Glutamatergic neuron (in vitro differentiated cells): ENCODE measurements around the gene OSBPL9. TPM values are rescaled to one million over a fixed set of nuclear protein-coding genes. Genes with fewer than 3 reads are reported as not detected.
"Not testable (repeated sequence)": the region's sequence is repeated elsewhere in the genome, so short reads cannot be mapped to it uniquely, and the experiment has no call there.

ENCODE experiments used
- DNase-seq: peaks from one replicate; pipeline ENCODE4 v3.0.0; 2022
- H3K27ac Mint-ChIP-seq: one replicate; pipeline ENCODE4 v1.8.0; 2020; ENCODE audit warnings: mild to moderate bottlenecking, mixed read lengths, inconsistent platforms; ENCODE audit not compliant: unreplicated experiment
- H3K27me3 Mint-ChIP-seq: one replicate; pipeline ENCODE4 v1.8.0; 2020; ENCODE audit warnings: mild to moderate bottlenecking, moderate library complexity, mixed read lengths, inconsistent platforms; ENCODE audit not compliant: unreplicated experiment
- H3K36me3 Mint-ChIP-seq: one replicate; pipeline ENCODE4 v1.8.0; 2020; ENCODE audit warnings: mild to moderate bottlenecking, mixed read lengths, inconsistent platforms; ENCODE audit not compliant: unreplicated experiment
- H3K4me1 Mint-ChIP-seq: one replicate; pipeline ENCODE4 v1.8.0; 2020; ENCODE audit warnings: mild to moderate bottlenecking, low read depth, mixed read lengths, inconsistent platforms; ENCODE audit not compliant: unreplicated experiment
- H3K4me3 Mint-ChIP-seq: one replicate; pipeline ENCODE4 v1.8.0; 2020; ENCODE audit warnings: mild to moderate bottlenecking, mixed read lengths, inconsistent platforms; ENCODE audit not compliant: unreplicated experiment
- H3K9me3 Mint-ChIP-seq: one replicate; pipeline ENCODE4 v1.8.0; 2020; ENCODE audit warnings: mild to moderate bottlenecking, moderate library complexity, mixed read lengths, inconsistent platforms; ENCODE audit not compliant: unreplicated experiment
- CTCF ChIP-seq: fragments of 200-600 bp; sonication (generic); IDR thresholded peaks from one replicate; pipeline ENCODE4 v1.5.0; 2021; ENCODE audit not compliant: partially characterized antibody, unreplicated experiment
- total RNA-seq: library from RNA; stranded (reverse); fragmentation: NEBNext Ultra II Directional; extraction: Animal tissue kit (Norgen Biotek cat#: 25700); gene quantifications from one replicate; pipeline ENCODE4 v1.2.1, GENCODE V29; 2021; ENCODE audit not compliant: unreplicated experiment

OSBPL9 gene
- total RNA-seq, 1 donor from 2014 or later = 84.6 TPM

DNA sequence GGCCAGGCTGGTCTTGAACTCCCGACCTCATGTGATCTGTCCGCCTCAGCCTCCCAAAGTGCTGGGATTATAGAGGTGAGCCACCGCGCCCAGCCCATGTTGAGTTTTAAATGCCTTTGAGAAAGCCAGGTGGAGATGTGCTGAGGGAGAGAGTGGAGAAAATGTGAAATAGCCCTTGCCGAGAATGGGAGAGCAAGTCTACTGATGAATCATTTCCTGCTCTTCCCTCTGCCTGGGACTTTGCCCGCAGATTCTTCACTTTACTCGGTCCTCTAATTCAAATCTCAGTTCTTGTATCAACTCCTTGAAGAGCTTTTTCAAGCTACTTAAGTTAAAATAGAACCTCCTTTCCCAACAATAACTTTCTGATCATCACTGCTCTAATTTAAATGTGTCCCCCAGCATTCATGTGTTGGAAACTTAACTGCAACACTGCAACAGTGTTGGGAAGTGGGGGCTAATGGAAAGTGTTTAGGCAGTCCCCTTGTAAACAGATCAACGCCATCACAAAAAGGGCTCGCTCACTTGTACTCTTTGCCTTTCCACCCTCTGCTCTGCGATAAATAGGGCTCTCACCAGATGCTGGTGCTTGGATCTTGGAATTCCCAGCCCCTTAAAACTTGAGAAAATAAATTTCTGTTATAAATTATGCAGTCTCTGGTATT lies 27.8 kb downstream of the OSBPL9 start:
- Mint-ChIP-seq H3K9me3 (no peaks in the 10 kb centered on the region), H3K36me3 (no peaks in the 10 kb centered on the region), H3K27me3 (peaks cover 4% of the 10 kb centered on the region), H3K27ac (no peak overlapping the region), H3K4me1 (peaks cover 8% of the 10 kb centered on the region), H3K4me3 (no peak overlapping the region)
- TF ChIP-seq CTCF = no peak
- no peak for DNase-seq

DNA sequence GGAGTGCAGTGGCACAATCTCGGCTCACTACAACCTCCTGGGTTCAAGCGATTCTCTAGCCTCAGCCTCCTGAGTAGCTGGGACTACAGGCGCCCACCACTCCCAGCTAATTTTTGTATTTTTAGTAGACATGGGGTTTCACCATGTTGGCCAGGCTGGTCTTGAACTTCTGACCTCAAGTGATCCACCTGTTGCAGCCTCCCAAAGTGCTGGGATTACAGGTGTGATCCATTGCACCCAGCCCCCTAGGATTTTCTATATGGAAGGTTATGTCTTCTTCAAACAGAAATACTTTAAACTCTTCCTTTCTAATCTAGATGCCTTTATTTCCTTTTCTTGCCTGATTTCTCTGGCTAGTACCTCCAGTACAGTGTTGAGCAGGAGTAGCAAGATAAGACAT lies 29.7 kb downstream of the OSBPL9 start:
- not testable (repeated sequence) for DNase-seq, H3K4me1 Mint-ChIP-seq, H3K27me3 Mint-ChIP-seq, H3K9me3 Mint-ChIP-seq, H3K27ac Mint-ChIP-seq, H3K36me3 Mint-ChIP-seq, H3K4me3 Mint-ChIP-seq

DNA sequence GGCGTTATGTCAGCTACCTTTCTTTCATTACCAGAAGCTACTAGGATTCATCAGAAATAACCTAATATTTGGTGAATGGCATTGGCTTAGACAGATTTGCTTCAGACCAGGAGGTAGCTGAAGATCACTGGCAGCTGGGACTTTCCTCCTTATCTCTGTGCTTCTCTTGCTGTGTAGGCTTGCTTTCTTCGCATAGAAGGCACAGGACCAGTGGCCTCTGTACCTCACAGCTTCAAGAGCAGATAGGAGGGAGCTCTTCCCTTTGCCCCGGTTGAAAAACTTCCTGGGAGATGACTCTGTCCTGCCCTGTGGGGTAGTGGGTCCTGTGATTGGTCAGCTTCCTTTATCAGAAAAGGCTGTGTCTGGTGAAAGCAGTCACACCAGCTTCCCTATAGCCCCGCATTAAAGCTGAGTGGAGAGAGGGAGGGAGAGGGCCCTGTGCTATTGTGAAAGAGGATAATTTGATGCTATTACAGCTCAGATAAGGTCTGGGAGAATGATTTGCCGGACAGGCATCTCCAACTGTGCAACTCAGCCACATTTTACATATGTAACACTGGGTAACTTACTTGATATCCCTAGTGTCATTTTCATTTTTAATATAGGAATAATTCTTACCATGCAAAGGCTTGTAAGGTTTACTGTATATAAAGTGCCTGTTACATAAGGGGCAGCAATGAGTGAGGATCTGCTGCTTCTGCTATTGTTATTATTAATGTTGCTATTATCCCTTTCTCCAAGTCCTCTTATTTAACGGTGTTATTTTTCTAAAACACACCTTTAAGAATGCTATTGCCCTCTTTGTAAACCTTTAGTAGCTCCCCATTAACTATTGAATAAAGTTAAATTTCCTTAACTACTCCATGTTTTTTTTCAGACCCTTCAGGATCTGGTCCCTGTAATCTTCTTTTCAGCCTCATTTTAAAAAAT lies 31.6 kb downstream of the OSBPL9 start:
- no peak for TF ChIP-seq CTCF
- H3K9me3 Mint-ChIP-seq = no peaks in the 10 kb centered on the region
- peak overlapping the region; percentile 41 for H3K27ac Mint-ChIP-seq
- no peak overlapping the region for H3K4me3 Mint-ChIP-seq
- no peak for DNase-seq
- no peaks in the 10 kb centered on the region for H3K36me3 Mint-ChIP-seq
- peaks cover 12% of the 10 kb centered on the region for H3K4me1 Mint-ChIP-seq
- peaks cover 2% of the 10 kb centered on the region for H3K27me3 Mint-ChIP-seq

- TF ChIP-seq CTCF = no peak
- Mint-ChIP-seq H3K27me3 (peaks cover 2% of the 10 kb centered on the region), H3K27ac (no peak overlapping the region), H3K9me3 (no peaks in the 10 kb centered on the region), H3K4me3 (no peak overlapping the region), H3K36me3 (no peaks in the 10 kb centered on the region), H3K4me1 (peaks cover 12% of the 10 kb centered on the region)
- no peak for DNase-seq
Measured at GRCh38 chr1:51649593-51650091, 32.8 kb downstream of the OSBPL9 start.

DNA sequence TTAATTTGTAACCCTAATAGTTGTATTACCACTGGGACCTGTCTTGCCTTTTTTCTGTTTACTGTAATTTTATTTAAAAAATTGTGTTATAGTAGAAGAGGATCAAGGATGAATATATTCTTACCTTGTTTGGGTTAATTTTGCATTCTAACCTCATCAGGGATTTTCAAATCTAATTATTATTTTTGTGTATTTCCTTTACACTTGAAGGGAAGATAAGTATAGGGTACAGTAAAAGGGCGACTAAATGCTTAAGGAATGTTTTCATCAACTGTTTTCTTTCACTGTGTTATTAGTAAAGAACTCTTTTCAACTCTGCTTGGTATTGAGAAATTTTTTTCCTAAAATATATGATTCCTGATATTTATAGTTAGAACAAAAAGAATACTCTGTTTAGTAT lies 33.3 kb downstream of the OSBPL9 start:
- H3K9me3 Mint-ChIP-seq = no peaks in the 10 kb centered on the region
- H3K27ac Mint-ChIP-seq = no peak overlapping the region
- peaks cover 12% of the 10 kb centered on the region for H3K4me1 Mint-ChIP-seq
- DNase-seq = no peak
- H3K27me3 Mint-ChIP-seq = peaks cover 2% of the 10 kb centered on the region
- no peak overlapping the region for H3K4me3 Mint-ChIP-seq
- no peak for TF ChIP-seq CTCF
- H3K36me3 Mint-ChIP-seq = no peaks in the 10 kb centered on the region
